Astrocyte (in vitro differentiated cells and primary cell): Measurements from ENCODE around the gene MARK2.
A peak's percentile ranks its signal among the peaks of the same experiment; 100 is the strongest.

Experiments
- CTCF ChIP-seq: IDR thresholded peaks from 2 replicates; pipeline ENCODE4 v1.5.1; 2011; ENCODE audit warnings: low read depth, mild to moderate bottlenecking, inconsistent platforms, low read length, moderate library complexity; ENCODE audit not compliant: insufficient read depth
- EZH2 ChIP-seq: IDR thresholded peaks from 2 replicates; pipeline ENCODE4 v1.6.1; 2012; ENCODE audit warnings: mild to moderate bottlenecking, low read length, inconsistent platforms; ENCODE audit not compliant: insufficient read depth

GRCh38 chr11:63915961-63916836, 77.3 kb downstream of the MARK2 start:
- TF ChIP-seq CTCF (peak; percentile 10), EZH2 (peak; percentile 41)
